HUDEP-2 (cell line): ENCODE results near the gene ACKR1.

Source experiments
- DNase-seq, 76 experiments: peaks; one replicate each; lab custom pipeline; 2025; ENCODE audit not compliant: unreplicated experiment in 76 of 76; lab: John Stamatoyannopoulos, UW

Gene ACKR1

GRCh38 chr1:159187033-159187432 lies 17.6 kb upstream of the ACKR1 start:
- DNase-seq = no peak

GRCh38 chr1:159187647-159188374 lies 16.9 kb upstream of the ACKR1 start:
- no peak for DNase-seq

GRCh38 chr1:159188375-159188788 lies 16.3 kb upstream of the ACKR1 start:
- no peak for DNase-seq

- DNase-seq = no peak
Observed at GRCh38 chr1:159190441-159190840, 14.2 kb upstream of the ACKR1 start.

DNA sequence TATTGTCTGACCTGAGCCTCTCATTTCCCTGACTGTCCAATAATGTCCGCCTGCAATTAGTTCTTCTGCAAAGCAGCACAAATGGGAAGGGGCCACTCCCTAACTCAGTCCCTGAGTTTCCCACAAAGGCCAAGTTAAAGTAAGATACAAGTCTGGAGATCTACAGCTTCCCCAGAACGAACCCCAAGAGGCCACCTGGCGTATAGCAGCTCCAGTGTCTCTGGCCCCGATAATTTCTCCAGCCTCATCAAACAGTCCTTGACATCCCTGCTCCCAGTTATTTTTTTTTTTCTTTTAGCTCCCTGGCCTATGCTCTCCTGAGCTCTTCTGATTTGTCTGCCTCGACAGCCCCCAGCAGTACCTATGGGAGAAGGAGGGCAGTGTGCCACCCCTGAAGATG lies 8.1 kb upstream of the ACKR1 start:
- DNase-seq = no peak

GRCh38 chr1:159197561-159198557 lies 6.8 kb upstream of the ACKR1 start:
- DNase-seq = peak in 71 of 76 experiments; percentile 10 to 86 (median 65)

DNA sequence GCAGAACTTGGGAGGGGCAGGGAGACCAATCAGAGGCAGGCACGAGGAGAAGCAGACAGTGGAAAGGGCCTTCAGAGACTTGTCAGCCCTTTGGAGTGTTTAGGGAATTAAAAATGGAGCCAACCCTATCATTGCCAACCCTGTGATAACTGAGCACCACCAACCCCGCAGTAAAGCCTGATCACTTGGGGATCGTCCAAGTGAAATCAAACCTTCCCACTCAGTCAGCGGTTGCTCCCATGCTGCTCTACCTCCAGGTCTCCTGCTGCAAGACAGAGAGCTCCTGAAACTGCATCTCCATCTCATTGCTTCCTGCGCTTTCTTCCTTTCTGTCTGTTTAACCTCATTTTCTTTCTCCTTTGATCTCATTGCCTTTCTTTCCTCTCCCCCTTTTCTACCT lies 4.8 kb upstream of the ACKR1 start:
- no peak for DNase-seq

- peak in 6 of 76 experiments; percentile 10 to 30 (median 15) for DNase-seq
Observed at GRCh38 chr1:159200769-159201168, 3.9 kb upstream of the ACKR1 start.

- DNase-seq = no peak
Observed at GRCh38 chr1:159201642-159202041, 3.0 kb upstream of the ACKR1 start.

- no peak for DNase-seq
Observed at GRCh38 chr1:159203610-159204009, 1.1 kb upstream of the ACKR1 start.

DNA sequence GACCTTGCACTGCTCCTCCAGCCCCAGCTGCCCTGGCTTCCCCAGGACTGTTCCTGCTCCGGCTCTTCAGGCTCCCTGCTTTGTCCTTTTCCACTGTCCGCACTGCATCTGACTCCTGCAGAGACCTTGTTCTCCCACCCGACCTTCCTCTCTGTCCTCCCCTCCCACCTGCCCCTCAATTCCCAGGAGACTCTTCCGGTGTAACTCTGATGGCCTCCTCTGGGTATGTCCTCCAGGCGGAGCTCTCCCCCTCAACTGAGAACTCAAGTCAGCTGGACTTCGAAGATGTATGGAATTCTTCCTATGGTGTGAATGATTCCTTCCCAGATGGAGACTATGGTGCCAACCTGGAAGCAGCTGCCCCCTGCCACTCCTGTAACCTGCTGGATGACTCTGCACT lies 550 bp downstream of the ACKR1 start:
- DNase-seq = peak in 4 of 76 experiments; percentile 3 to 30 (median 22)

GRCh38 chr1:159206110-159206509 lies 1.4 kb downstream of the ACKR1 start:
- DNase-seq = peak in 11 of 76 experiments; percentile 11 to 31 (median 21)

- DNase-seq = no peak
Observed at GRCh38 chr1:159207080-159207479, 2.4 kb downstream of the ACKR1 start.

GRCh38 chr1:159207774-159208173 lies 3.1 kb downstream of the ACKR1 start:
- DNase-seq = no peak

DNA sequence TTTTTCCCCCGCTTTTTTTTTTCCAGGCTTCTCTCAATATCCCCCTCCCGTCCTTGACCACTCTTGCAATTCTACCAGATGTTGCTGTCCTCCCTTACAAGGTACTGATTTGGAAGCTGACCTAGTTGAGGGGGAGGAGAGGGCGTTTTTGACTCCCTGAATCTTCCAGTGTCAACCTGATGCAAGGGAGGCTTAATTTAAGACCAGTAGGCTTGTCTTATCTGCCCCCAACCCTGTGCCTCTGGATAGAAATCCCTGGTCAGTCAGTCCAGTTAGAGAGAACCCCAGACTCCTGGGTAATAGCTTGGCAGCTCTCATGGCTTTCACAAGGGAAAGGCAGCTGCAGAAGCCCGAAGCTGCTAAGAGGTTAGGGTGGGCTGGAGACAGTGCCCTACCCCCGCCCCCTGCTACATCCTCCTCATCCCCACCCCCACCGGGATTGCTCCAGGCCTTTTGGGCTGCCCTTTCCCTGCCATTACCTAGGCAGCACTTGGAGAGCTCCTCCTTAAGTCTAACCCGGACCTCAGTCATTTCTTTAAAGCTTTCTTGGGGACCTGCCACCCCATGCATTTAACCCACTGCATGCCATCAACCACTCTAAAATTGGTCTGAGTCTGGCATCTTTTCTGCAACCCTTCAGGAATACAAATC lies 3.6 kb downstream of the ACKR1 start:
- no peak for DNase-seq

- DNase-seq = no peak
Observed at GRCh38 chr1:159209061-159209460, 4.4 kb downstream of the ACKR1 start.

GRCh38 chr1:159211331-159212136 lies 6.9 kb downstream of the ACKR1 start:
- DNase-seq = peak in 45 of 76 experiments; percentile 5 to 66 (median 36)

DNA sequence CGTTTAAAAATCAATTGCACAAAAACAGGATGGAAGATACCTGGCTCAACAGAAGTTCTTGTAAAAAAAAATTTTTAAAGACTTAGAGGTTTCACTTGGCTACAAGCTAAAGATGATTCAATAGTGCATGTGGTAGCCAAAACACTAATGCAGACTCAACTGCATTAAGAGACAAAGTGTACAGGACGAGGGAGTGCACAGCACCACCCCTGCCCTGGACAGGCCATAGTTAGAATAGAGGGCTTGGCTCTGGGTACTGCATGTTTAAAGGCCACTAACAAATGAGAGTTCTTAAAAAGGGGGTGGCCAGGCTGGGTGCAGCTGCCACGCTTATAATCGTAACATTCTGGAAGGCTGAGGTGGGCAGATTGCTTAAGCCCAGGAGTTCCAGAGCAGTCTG lies 7.9 kb downstream of the ACKR1 start:
- no peak for DNase-seq

GRCh38 chr1:159214149-159214760 lies 9.6 kb downstream of the ACKR1 start:
- DNase-seq = peak in 37 of 76 experiments; percentile 3 to 58 (median 19)
